GM12878 (cell line): ENCODE results near the gene SRC.

Experiments used
- BACH1 ChIP-seq: fragments of 450-650 bp; IDR thresholded peaks from 2 replicates; pipeline ENCODE4 v1.6.1; 2017; ENCODE audit warnings: mild to moderate bottlenecking, borderline replicate concordance
- BCL3 ChIP-seq: IDR thresholded peaks from 2 replicates; pipeline ENCODE4 v1.6.1; 2011; ENCODE audit warnings: borderline replicate concordance, low read depth, mild to moderate bottlenecking, moderate library complexity, low read length; ENCODE audit not compliant: insufficient read depth, poor library complexity, severe bottlenecking
- BHLHE40 ChIP-seq, 2 experiments: fragments of 450-650 bp in 1 of 2; IDR thresholded peaks; 2 replicates each; pipeline ENCODE4 v1.6.1; 2011 to 2017; ENCODE audit warnings: low read depth in 2 of 2, borderline replicate concordance in 1 of 2, improper control_type of control experiment in 1 of 2, low read length in 1 of 2, mild to moderate bottlenecking in 1 of 2
- CTCF ChIP-seq, 3 experiments: IDR thresholded peaks in 2 of 3; conservative IDR thresholded peaks in 1 of 3; 2 replicates each; pipeline ENCODE4 v1.5.1; 2011; ENCODE audit warnings: low read depth in 3 of 3, low read length in 3 of 3, mild to moderate bottlenecking in 3 of 3, control low read depth in 2 of 3, moderate library complexity in 2 of 3, inconsistent platforms in 1 of 3, mixed read lengths in 1 of 3; ENCODE audit not compliant: control insufficient read depth in 2 of 3, insufficient read depth in 1 of 3; ENCODE audit errors: extremely low read depth in 1 of 3
- RELA ChIP-seq: fragments of 450-650 bp; IDR thresholded peaks from 2 replicates; pipeline ENCODE4 v1.8.0; 2014; ENCODE audit warnings: borderline replicate concordance; ENCODE audit not compliant: partially characterized antibody
- RFX5 ChIP-seq: IDR thresholded peaks from 2 replicates; pipeline ENCODE4 v1.6.1; 2011; ENCODE audit warnings: low read depth, low read length, improper control_type of control experiment
- SIX5 ChIP-seq: IDR thresholded peaks from 2 replicates; pipeline ENCODE4 v1.6.1; 2011; ENCODE audit warnings: mild to moderate bottlenecking, low read depth, low read length, moderate library complexity; ENCODE audit not compliant: severe bottlenecking
- SREBF2 ChIP-seq: IDR thresholded peaks from 2 replicates; pipeline ENCODE4 v1.6.1; 2012; ENCODE audit warnings: mild to moderate bottlenecking, low read length
- ZBTB4 ChIP-seq: fragments of 450-650 bp; formaldehyde crosslinking; IDR thresholded peaks from 2 replicates; pipeline ENCODE4 v1.4.0; 2022; ENCODE audit warnings: mild to moderate bottlenecking, moderate library complexity
- TF ChIP-seq, protein P1 (sequence below): IDR thresholded peaks from 2 replicates; pipeline ENCODE4 v1.6.1; 2012; ENCODE audit warnings: mild to moderate bottlenecking, low read depth, low read length

DNA sequence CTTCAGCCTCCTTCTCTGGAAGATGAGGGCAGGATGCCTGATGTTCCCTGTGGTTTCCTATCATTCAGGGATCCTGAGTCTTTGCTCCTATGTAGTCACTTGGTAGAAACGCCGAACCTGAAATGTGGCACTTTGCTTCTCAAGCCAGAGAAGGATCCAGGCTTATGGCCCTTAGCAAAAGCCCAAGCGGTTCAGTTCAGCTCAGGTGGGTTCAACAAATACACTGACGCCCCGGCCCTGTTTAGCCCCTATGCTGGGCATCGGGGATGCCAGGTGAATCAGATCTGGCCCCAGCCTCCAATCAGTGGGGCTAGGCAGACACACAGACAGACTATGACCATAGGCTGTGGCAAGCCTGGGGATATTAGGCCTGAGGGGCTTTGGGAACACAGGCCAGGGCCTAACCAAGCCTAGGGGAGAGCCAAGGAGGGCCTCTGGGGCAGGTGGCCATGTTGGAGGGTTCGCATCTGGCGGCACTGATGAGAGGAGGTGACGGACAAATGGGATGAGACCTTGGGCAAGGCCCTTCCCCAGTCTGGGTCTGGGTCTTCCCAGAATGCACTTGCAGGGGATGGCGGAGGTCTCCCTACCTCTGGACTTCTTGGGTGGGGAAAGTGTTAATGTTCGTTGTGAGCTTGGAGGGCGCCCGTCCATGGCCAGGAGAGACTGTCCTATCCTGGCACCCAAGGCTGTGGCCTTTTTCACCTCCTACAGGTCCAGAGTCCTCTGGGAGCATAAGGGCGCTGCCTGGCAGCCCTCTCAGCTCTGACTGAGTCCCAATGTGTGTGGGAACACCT, 17.6 kb upstream of the SRC start:
- TF ChIP-seq BHLHE40 (IDR thresholded peaks at IDR 0.05; ENCODE audit: borderline replicate concordance in 1 of 2, low read depth in 2 of 2, low read length in 1 of 2), result no peak
- TF ChIP-seq RELA, result no peak
- no peak for TF ChIP-seq SIX5
- TF ChIP-seq, protein P1, sequence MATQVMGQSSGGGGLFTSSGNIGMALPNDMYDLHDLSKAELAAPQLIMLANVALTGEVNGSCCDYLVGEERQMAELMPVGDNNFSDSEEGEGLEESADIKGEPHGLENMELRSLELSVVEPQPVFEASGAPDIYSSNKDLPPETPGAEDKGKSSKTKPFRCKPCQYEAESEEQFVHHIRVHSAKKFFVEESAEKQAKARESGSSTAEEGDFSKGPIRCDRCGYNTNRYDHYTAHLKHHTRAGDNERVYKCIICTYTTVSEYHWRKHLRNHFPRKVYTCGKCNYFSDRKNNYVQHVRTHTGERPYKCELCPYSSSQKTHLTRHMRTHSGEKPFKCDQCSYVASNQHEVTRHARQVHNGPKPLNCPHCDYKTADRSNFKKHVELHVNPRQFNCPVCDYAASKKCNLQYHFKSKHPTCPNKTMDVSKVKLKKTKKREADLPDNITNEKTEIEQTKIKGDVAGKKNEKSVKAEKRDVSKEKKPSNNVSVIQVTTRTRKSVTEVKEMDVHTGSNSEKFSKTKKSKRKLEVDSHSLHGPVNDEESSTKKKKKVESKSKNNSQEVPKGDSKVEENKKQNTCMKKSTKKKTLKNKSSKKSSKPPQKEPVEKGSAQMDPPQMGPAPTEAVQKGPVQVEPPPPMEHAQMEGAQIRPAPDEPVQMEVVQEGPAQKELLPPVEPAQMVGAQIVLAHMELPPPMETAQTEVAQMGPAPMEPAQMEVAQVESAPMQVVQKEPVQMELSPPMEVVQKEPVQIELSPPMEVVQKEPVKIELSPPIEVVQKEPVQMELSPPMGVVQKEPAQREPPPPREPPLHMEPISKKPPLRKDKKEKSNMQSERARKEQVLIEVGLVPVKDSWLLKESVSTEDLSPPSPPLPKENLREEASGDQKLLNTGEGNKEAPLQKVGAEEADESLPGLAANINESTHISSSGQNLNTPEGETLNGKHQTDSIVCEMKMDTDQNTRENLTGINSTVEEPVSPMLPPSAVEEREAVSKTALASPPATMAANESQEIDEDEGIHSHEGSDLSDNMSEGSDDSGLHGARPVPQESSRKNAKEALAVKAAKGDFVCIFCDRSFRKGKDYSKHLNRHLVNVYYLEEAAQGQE, result no peak
- no peak for TF ChIP-seq RFX5
- no peak for TF ChIP-seq CTCF (IDR thresholded peaks at IDR 0.05 in 2 of 3, conservative IDR thresholded peaks at IDR 0.05 in 1 of 3; ENCODE audit: control insufficient read depth in 2 of 3, extremely low read depth in 1 of 3, insufficient read depth in 1 of 3, low read depth in 3 of 3, low read length in 3 of 3)
- TF ChIP-seq BACH1, result no peak
- TF ChIP-seq BCL3, result no peak
- TF ChIP-seq ZBTB4, result no peak
- TF ChIP-seq SREBF2, result no peak
